ENCODE measurements around the gene SLC22A15.

Gene SLC22A15

GRCh38 chr1:116110567-116111523, 134.5 kb downstream of the SLC22A15 start, which contains the start of gene MAB21L3:
TSS of gene MAB21L3 (plus strand) at chr1:116111399. CDS start at chr1:116112616, 1,217 bp downstream.
- ATAC-seq, result no peak
- TF ChIP-seq BACH2 (CRISPR knock-in tag; IDR thresholded peaks at IDR 0.05; ENCODE audit: borderline replicate concordance) (no peak), ZNF8 (CRISPR knock-in tag; IDR thresholded peaks at IDR 0.05) (no peak), CSDC2 (CRISPR knock-in tag; IDR thresholded peaks at IDR 0.05) (no peak), CREB5 (CRISPR knock-in tag; IDR thresholded peaks at IDR 0.05; ENCODE audit: low read depth) (no peak)

- TF ChIP-seq CREB5 (CRISPR knock-in tag; IDR thresholded peaks at IDR 0.05; ENCODE audit: low read depth) (no peak), CSDC2 (CRISPR knock-in tag; IDR thresholded peaks at IDR 0.05) (no peak), BACH2 (CRISPR knock-in tag; IDR thresholded peaks at IDR 0.05; ENCODE audit: borderline replicate concordance) (no peak), ZNF565 (CRISPR knock-in tag; conservative IDR thresholded peaks at IDR 0.05; ENCODE audit: low read depth) (no peak), ZFP30 (CRISPR knock-in tag; IDR thresholded peaks at IDR 0.05) (no peak), ARNTL (CRISPR knock-in tag; IDR thresholded peaks at IDR 0.05; ENCODE audit: borderline replicate concordance, low read depth) (no peak), TOX (CRISPR knock-in tag; IDR thresholded peaks at IDR 0.05; ENCODE audit: borderline replicate concordance) (no peak), ZNF8 (CRISPR knock-in tag; IDR thresholded peaks at IDR 0.05) (no peak), TSHZ2 (CRISPR knock-in tag; IDR thresholded peaks at IDR 0.05) (no peak), ISL1 (CRISPR knock-in tag; IDR thresholded peaks at IDR 0.05) (no peak), RARB (CRISPR knock-in tag; IDR thresholded peaks at IDR 0.05) (no peak), ESRRG (CRISPR knock-in tag; IDR thresholded peaks at IDR 0.05) (no peak), ZFP3 (CRISPR knock-in tag; IDR thresholded peaks at IDR 0.05) (no peak), GLIS3 (CRISPR knock-in tag; IDR thresholded peaks at IDR 0.05) (no peak), CSRNP3 (CRISPR knock-in tag; IDR thresholded peaks at IDR 0.05) (no peak), TCF4 (CRISPR knock-in tag; IDR thresholded peaks at IDR 0.05; ENCODE audit: borderline replicate concordance) (no peak), PATZ1 (CRISPR knock-in tag; IDR thresholded peaks at IDR 0.05; ENCODE audit: borderline replicate concordance) (no peak)
- no peak for ATAC-seq
Measured at GRCh38 chr1:116111524-116112021, 135.3 kb downstream of the SLC22A15 start.

- TF ChIP-seq TOX (CRISPR knock-in tag; IDR thresholded peaks at IDR 0.05; ENCODE audit: borderline replicate concordance) (no peak), ZNF565 (CRISPR knock-in tag; conservative IDR thresholded peaks at IDR 0.05; ENCODE audit: low read depth) (no peak), ZNF8 (CRISPR knock-in tag; IDR thresholded peaks at IDR 0.05) (no peak), CREB5 (CRISPR knock-in tag; IDR thresholded peaks at IDR 0.05; ENCODE audit: low read depth) (no peak), ARNTL (CRISPR knock-in tag; IDR thresholded peaks at IDR 0.05; ENCODE audit: borderline replicate concordance, low read depth) (no peak)
- no peak for ATAC-seq
Measured at GRCh38 chr1:116112388-116113140, 136.3 kb downstream of the SLC22A15 start.
